Thoracic aorta (tissue), 2 donors: ENCODE results near the gene AKR7A2. TPM values are rescaled to one million over a fixed set of nuclear protein-coding genes. Genes with fewer than 3 reads are reported as not detected.

ENCODE experiments used
- ATAC-seq: fragments of 150-250 bp; one replicate; pipeline ENCODE4 v1.8.0; 2017; ENCODE audit warnings: low read depth; ENCODE audit not compliant: insufficient number of reproducible peaks, low FRiP score
- DNase-seq: peaks from one replicate; pipeline ENCODE4 v3.0.0-alpha.2; 2020; ENCODE audit warnings: low spot score
- H3K27ac ChIP-seq, 2 donors: fragments of 200-600 bp; sonication (generic); 1 replicate in 1 of 2; 2 replicates in 1 of 2; pipeline ENCODE4 v1.5.1; 2016; ENCODE audit warnings: mild to moderate bottlenecking in 2 of 2, moderate library complexity in 2 of 2
- H3K27me3 ChIP-seq: fragments of 200-600 bp; sonication (generic); replicated peaks from 2 replicates; pipeline ENCODE4 v1.6.0; 2016; ENCODE audit warnings: mild to moderate bottlenecking; ENCODE audit not compliant: insufficient read depth
- H3K36me3 ChIP-seq: fragments of 200-600 bp; sonication (generic); one replicate; pipeline ENCODE4 v1.5.1; 2016
- H3K4me1 ChIP-seq, 2 donors: fragments of 200-600 bp; sonication (generic); 1 replicate in 1 of 2; 2 replicates in 1 of 2; pipeline versions ENCODE4 v1.5.1 to v1.6.0; 2016; ENCODE audit warnings: low read depth in 2 of 2, mild to moderate bottlenecking in 1 of 2; ENCODE audit not compliant: control insufficient read depth in 1 of 2
- H3K4me3 ChIP-seq: fragments of 200-600 bp; sonication (generic); 2 replicates; pipeline ENCODE4 v1.5.1; 2016; ENCODE audit warnings: mild to moderate bottlenecking
- H3K9me3 ChIP-seq: fragments of 200-600 bp; sonication (generic); 2 replicates; pipeline ENCODE4 v1.5.1; 2016
- CTCF ChIP-seq: fragments of 200-600 bp; sonication (generic); IDR thresholded peaks from one replicate; pipeline ENCODE4 v1.5.1; 2019; ENCODE audit warnings: antibody characterized with exemption
- total RNA-seq, 2 donors: library from RNA; depleted of rRNA; stranded (reverse); fragments of >200 nt; gene quantifications; one replicate each; pipeline versions ENCODE4 v1.1.0 to v1.2.3, GENCODE V29; 2016

AKR7A2 gene
- total RNA-seq, 2 donors from 2014 or later: 67.1 to 71.5 TPM

GRCh38 chr1:19347533-19348172, 35.7 kb upstream of the AKR7A2 start:
- Histone ChIP-seq H3K27ac (no peak overlapping the region), H3K4me1 (no peaks in the 10 kb centered on the region), H3K4me3 (no peak overlapping the region), H3K27me3 (no peaks in the 10 kb centered on the region), H3K36me3 (peaks cover 54% of the 10 kb centered on the region), H3K9me3 (no peaks in the 10 kb centered on the region)
- DNase-seq (no peak), ATAC-seq (no peak)
- no peak for TF ChIP-seq CTCF

GRCh38 chr1:19346026-19346425, 34.1 kb upstream of the AKR7A2 start:
- peaks cover 41% of the 10 kb centered on the region for H3K36me3 ChIP-seq
- H3K4me3 ChIP-seq: no peak overlapping the region
- no peak for ATAC-seq
- H3K27ac ChIP-seq: no peak overlapping the region
- no peak for TF ChIP-seq CTCF
- no peaks in the 10 kb centered on the region for H3K9me3 ChIP-seq
- DNase-seq: no peak
- H3K27me3 ChIP-seq: no peaks in the 10 kb centered on the region
- peaks cover 6 to 15% of the 10 kb centered on the region in 2 donors for H3K4me1 ChIP-seq

GRCh38 chr1:19345391-19345790, 33.4 kb upstream of the AKR7A2 start:
- ATAC-seq: no peak
- no peak for TF ChIP-seq CTCF
- Histone ChIP-seq H3K4me3 (no peak overlapping the region), H3K36me3 (peaks cover 41% of the 10 kb centered on the region), H3K27ac (no peak overlapping the region), H3K27me3 (no peaks in the 10 kb centered on the region), H3K4me1 (peaks cover 6 to 15% of the 10 kb centered on the region in 2 donors), H3K9me3 (no peaks in the 10 kb centered on the region)
- DNase-seq: no peak

GRCh38 chr1:19344831-19345230, 32.9 kb upstream of the AKR7A2 start:
- no peaks in the 10 kb centered on the region for H3K27me3 ChIP-seq
- no peak for TF ChIP-seq CTCF
- peaks cover 36% of the 10 kb centered on the region for H3K36me3 ChIP-seq
- no peak overlapping the region for H3K27ac ChIP-seq
- DNase-seq: no peak
- no peak overlapping the region for H3K4me3 ChIP-seq
- peaks cover 6 to 15% of the 10 kb centered on the region in 2 donors for H3K4me1 ChIP-seq
- no peak for ATAC-seq
- no peaks in the 10 kb centered on the region for H3K9me3 ChIP-seq

GRCh38 chr1:19344372-19344810, 32.4 kb upstream of the AKR7A2 start:
- H3K36me3 ChIP-seq: peaks cover 32% of the 10 kb centered on the region
- ATAC-seq: no peak
- TF ChIP-seq CTCF: peak; percentile 89
- H3K27ac ChIP-seq: no peak overlapping the region
- H3K4me1 ChIP-seq: peaks cover 6 to 15% of the 10 kb centered on the region in 2 donors
- no peak for DNase-seq
- no peaks in the 10 kb centered on the region for H3K9me3 ChIP-seq
- no peaks in the 10 kb centered on the region for H3K27me3 ChIP-seq
- H3K4me3 ChIP-seq: no peak overlapping the region
